Measurements from ENCODE around the gene SH3D19.
"Not testable (repeated sequence)": the region's sequence is repeated elsewhere in the genome, so short reads cannot be mapped to it uniquely, and the experiment has no call there.

SH3D19 gene

GRCh38 chr4:151267822-151268535 is 57.4 kb downstream of the SH3D19 start:
- no peak overlapping the region for H3K4me3 ChIP-seq (ENCODE audit: low read length)
- TF ChIP-seq ZNF274 (IDR thresholded peaks at IDR 0.05; ENCODE audit: low read depth, low read length) = no peak

GRCh38 chr4:151267104-151267503 is 58.3 kb downstream of the SH3D19 start:
- TF ChIP-seq ZNF274 (IDR thresholded peaks at IDR 0.05; ENCODE audit: low read depth, low read length) = no peak
- no peak overlapping the region for H3K4me3 ChIP-seq (ENCODE audit: low read length)

- TF ChIP-seq ZNF274 (IDR thresholded peaks at IDR 0.05; ENCODE audit: low read depth, low read length) = no peak
- no peak overlapping the region for H3K4me3 ChIP-seq (ENCODE audit: low read length)
Measured at GRCh38 chr4:151266497-151266896, 58.9 kb downstream of the SH3D19 start.

- TF ChIP-seq ZNF274 (IDR thresholded peaks at IDR 0.05; ENCODE audit: low read depth, low read length) = no peak
- no peak overlapping the region for H3K4me3 ChIP-seq (ENCODE audit: low read length)
Measured at GRCh38 chr4:151263455-151263854, 62.0 kb downstream of the SH3D19 start.

- TF ChIP-seq ZNF274 (IDR thresholded peaks at IDR 0.05; ENCODE audit: low read depth, low read length) = no peak
Measured at GRCh38 chr4:151260526-151260925, 64.9 kb downstream of the SH3D19 start.

GRCh38 chr4:151259752-151260151 is 65.7 kb downstream of the SH3D19 start:
- H3K4me3 ChIP-seq (ENCODE audit: low read length) = no peak overlapping the region
- no peak for TF ChIP-seq ZNF274 (IDR thresholded peaks at IDR 0.05; ENCODE audit: low read depth, low read length)

More at GRCh38 chr4:151260526-151260925, 64.9 kb downstream of the SH3D19 start:
- no peak overlapping the region for H3K4me3 ChIP-seq (ENCODE audit: low read length)

GRCh38 chr4:151257704-151258103 is 67.7 kb downstream of the SH3D19 start:
- no peak overlapping the region for H3K4me3 ChIP-seq (ENCODE audit: low read length)

GRCh38 chr4:151256134-151256533 is 69.3 kb downstream of the SH3D19 start:
- no peak overlapping the region for H3K4me3 ChIP-seq (ENCODE audit: low read length)
- TF ChIP-seq ZNF274 (IDR thresholded peaks at IDR 0.05; ENCODE audit: low read depth, low read length) = no peak

More at GRCh38 chr4:151257704-151258103, 67.7 kb downstream of the SH3D19 start:
- TF ChIP-seq ZNF274 (IDR thresholded peaks at IDR 0.05; ENCODE audit: low read depth, low read length) = no peak

GRCh38 chr4:151255680-151256079 is 69.7 kb downstream of the SH3D19 start:
- not testable (repeated sequence) for H3K4me3 ChIP-seq (ENCODE audit: low read length)

- H3K4me3 ChIP-seq (ENCODE audit: low read length) = not testable (repeated sequence)
Measured at GRCh38 chr4:151255226-151255625, 70.2 kb downstream of the SH3D19 start.

GRCh38 chr4:151251603-151252304 is 73.7 kb downstream of the SH3D19 start:
- TF ChIP-seq ZNF274 (IDR thresholded peaks at IDR 0.05; ENCODE audit: low read depth, low read length) = no peak
- H3K4me3 ChIP-seq (ENCODE audit: low read length) = no peak overlapping the region

- TF ChIP-seq ZNF274 (IDR thresholded peaks at IDR 0.05; ENCODE audit: low read depth, low read length) = no peak
- H3K4me3 ChIP-seq (ENCODE audit: low read length) = no peak overlapping the region
Measured at GRCh38 chr4:151250706-151251105, 74.7 kb downstream of the SH3D19 start.

GRCh38 chr4:151248519-151248918 is 76.9 kb downstream of the SH3D19 start:
- no peak for TF ChIP-seq ZNF274 (IDR thresholded peaks at IDR 0.05; ENCODE audit: low read depth, low read length)
- H3K4me3 ChIP-seq (ENCODE audit: low read length) = no peak overlapping the region

- TF ChIP-seq ZNF274 (IDR thresholded peaks at IDR 0.05; ENCODE audit: low read depth, low read length) = no peak
- no peak overlapping the region for H3K4me3 ChIP-seq (ENCODE audit: low read length)
Measured at GRCh38 chr4:151247395-151247794, 78.0 kb downstream of the SH3D19 start.

- TF ChIP-seq ZNF274 (IDR thresholded peaks at IDR 0.05; ENCODE audit: low read depth, low read length) = no peak
- H3K4me3 ChIP-seq (ENCODE audit: low read length) = no peak overlapping the region
Measured at GRCh38 chr4:151246742-151247141, 78.7 kb downstream of the SH3D19 start.
